Nephron progenitor cell (in vitro differentiated cells): Measurements from ENCODE around the gene ZSCAN9.

ENCODE experiments used
- DNase-seq: peaks from one replicate; pipeline ENCODE4 v3.0.0; 2021
- H3K27ac Mint-ChIP-seq: 2 replicates; pipeline ENCODE4 v1.8.0; 2021; ENCODE audit warnings: mild to moderate bottlenecking, moderate library complexity, mixed read lengths
- H3K27me3 Mint-ChIP-seq: 2 replicates; pipeline ENCODE4 v1.8.0; 2021; ENCODE audit warnings: mild to moderate bottlenecking, low read depth, mixed read lengths; ENCODE audit not compliant: poor library complexity
- H3K36me3 Mint-ChIP-seq: 2 replicates; pipeline ENCODE4 v1.8.0; 2021; ENCODE audit warnings: low read depth, mixed read lengths
- H3K4me1 Mint-ChIP-seq: 2 replicates; pipeline ENCODE4 v1.8.0; 2021; ENCODE audit warnings: mixed read lengths
- H3K4me3 Mint-ChIP-seq: 2 replicates; pipeline ENCODE4 v1.8.0; 2021; ENCODE audit warnings: mild to moderate bottlenecking, moderate library complexity, mixed read lengths
- H3K9me3 Mint-ChIP-seq: 2 replicates; pipeline ENCODE4 v1.8.0; 2021; ENCODE audit warnings: mild to moderate bottlenecking, moderate library complexity, mixed read lengths
- TF ChIP-seq, protein P1 (sequence below): fragments of 200-600 bp; sonication (generic); IDR thresholded peaks from 2 replicates; pipeline ENCODE4 v1.5.0; 2021; ENCODE audit warnings: antibody characterized with exemption

The ZSCAN9 gene

DNA sequence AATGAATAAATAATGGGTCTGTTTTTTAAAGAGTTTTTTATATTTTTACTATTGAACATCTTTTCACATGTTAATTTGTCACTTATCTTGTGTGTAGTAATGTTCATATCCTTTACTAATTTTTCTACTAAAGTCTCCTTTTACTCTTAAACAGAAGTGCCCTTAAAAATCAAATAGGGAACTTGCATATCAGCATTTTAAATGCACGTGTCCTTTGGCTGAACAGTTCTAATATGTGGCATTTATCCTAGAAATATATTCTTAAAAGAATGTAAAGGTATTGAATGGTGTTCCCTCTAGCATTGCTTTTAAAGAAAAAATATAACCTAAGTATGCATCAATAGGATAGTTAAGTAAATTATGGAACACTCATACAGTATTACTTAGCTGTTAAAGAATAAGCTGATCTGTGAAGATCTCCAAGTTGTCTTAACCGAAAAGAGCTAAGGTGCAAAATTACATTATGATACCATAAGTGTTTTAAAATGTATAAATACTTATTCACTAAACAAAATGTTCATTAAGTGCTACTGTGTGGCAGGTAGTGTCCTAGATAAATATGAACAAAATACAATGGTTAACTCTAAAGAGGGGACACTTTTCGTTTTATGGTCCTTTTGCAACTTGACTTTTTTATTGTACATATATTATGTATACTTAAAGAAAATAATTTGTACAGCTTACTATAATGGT is 55.7 kb downstream of the ZSCAN9 start:
- TF ChIP-seq, protein P1, sequence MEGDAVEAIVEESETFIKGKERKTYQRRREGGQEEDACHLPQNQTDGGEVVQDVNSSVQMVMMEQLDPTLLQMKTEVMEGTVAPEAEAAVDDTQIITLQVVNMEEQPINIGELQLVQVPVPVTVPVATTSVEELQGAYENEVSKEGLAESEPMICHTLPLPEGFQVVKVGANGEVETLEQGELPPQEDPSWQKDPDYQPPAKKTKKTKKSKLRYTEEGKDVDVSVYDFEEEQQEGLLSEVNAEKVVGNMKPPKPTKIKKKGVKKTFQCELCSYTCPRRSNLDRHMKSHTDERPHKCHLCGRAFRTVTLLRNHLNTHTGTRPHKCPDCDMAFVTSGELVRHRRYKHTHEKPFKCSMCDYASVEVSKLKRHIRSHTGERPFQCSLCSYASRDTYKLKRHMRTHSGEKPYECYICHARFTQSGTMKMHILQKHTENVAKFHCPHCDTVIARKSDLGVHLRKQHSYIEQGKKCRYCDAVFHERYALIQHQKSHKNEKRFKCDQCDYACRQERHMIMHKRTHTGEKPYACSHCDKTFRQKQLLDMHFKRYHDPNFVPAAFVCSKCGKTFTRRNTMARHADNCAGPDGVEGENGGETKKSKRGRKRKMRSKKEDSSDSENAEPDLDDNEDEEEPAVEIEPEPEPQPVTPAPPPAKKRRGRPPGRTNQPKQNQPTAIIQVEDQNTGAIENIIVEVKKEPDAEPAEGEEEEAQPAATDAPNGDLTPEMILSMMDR = no peak
- Mint-ChIP-seq H3K27me3 (no peaks in the 10 kb centered on the region), H3K36me3 (peaks cover 53% of the 10 kb centered on the region), H3K4me3 (peak overlapping the region; percentile 97), H3K27ac (no peak overlapping the region), H3K4me1 (peaks cover 23% of the 10 kb centered on the region), H3K9me3 (no peaks in the 10 kb centered on the region)
- no peak for DNase-seq

DNA sequence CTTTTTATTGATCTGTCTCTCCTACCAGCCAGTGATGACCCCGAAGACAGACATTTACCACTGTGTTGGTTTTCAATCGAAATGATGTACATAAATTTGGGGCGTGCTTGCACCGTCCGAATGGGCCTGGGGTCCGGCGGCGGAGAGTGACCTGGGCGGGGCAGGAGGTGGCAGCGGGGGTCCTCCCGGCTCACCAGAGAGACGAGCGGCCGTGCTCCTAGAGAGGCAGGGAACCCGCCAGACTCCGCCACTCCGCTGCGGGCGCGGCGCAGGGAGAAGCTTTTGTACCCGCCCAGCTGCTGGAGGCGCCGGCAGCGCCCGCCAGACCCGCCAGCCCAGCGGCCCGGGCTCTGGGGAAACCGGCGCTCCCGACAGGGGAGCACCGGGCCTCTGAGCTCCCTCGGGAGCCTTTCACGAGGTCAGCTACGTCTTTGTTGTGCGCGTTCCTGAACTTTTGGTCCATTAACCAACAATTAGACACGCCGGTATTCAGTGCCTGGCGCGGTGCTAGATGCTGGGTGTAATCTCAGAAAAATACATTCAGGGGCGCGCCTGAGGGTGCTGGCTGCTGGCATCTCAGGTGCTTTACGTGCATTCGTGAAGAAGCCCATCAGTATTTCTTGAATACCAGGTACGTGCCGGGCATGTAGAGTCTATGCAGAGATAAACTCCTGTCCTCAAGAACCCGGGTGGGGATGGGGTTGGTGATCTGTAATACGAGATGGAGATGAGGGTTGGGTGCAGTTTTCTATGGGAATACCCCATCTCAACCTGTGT is 56.4 kb downstream of the ZSCAN9 start, which contains the start of gene PGBD1:
Gene PGBD1 (plus strand): TSS at position 285 of the 777 bp plus-strand sequence. CDS start 2,242 bp downstream, outside the sequence.
- TF ChIP-seq, protein P1 = no peak
- DNase-seq = peak; percentile 88
- no peaks in the 10 kb centered on the region for H3K9me3 Mint-ChIP-seq
- no peaks in the 10 kb centered on the region for H3K27me3 Mint-ChIP-seq
- H3K27ac Mint-ChIP-seq = no peak within 1 kb of the TSS
- H3K4me3 Mint-ChIP-seq = peak within 1 kb of the TSS; percentile 97
- peaks cover 53% of the 10 kb centered on the region for H3K36me3 Mint-ChIP-seq
- peaks cover 23% of the 10 kb centered on the region for H3K4me1 Mint-ChIP-seq

GRCh38 chr6:28282926-28283325 is 57.9 kb downstream of the ZSCAN9 start:
- no peak for DNase-seq
- Mint-ChIP-seq H3K36me3 (peaks cover 57% of the 10 kb centered on the region), H3K4me3 (peak overlapping the region; percentile 97), H3K27ac (no peak overlapping the region), H3K27me3 (no peaks in the 10 kb centered on the region), H3K4me1 (peaks cover 23% of the 10 kb centered on the region), H3K9me3 (peaks cover 2% of the 10 kb centered on the region)
- TF ChIP-seq, protein P1 = no peak
